ENCODE results near the gene MRPL23. TPM values are rescaled to one million over a fixed set of nuclear protein-coding genes. Genes with fewer than 3 reads are reported as not detected.

The MRPL23 gene
- total and polyA plus RNA-seq, 9 of the 15 experiments (the other 6 are each of a cell fraction or from before 2014, with no cell fraction given) = 0.44 to 109 (median 37.4) TPM

DNA sequence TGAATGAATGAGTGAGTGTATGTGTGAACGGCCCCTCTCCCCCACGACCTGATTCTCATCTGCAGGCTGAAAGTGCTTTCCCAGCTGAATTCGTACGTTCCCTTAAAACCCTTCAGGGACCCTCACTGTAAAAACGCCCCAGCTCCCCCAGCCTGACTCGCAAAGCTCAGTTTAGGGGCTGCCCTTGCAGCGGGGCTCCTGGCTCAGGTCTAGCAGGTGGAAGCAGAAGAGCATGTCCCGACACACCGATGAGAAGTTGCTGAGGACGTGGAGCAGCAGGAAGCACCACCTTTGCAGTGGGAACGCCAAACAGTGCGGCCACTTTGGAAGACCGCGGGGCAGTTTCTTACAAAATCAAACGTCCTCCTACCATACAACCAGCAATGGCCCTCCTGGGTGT is 3.6 kb upstream of the MRPL23 start:
- Histone ChIP-seq H3K27me3 (ENCODE audit: control insufficient read depth in 2 of 2, insufficient read depth in 2 of 2, low read length in 2 of 2) (peaks cover 0 to 5% of the 10 kb centered on the region in 2 experiments; a peak in 2 of 5 replicates), H3K9me3 (replicated peaks; ENCODE audit: control insufficient read depth, insufficient read depth, low read depth, low read length) (no peaks in the 10 kb centered on the region), H3K79me2 (ENCODE audit: control insufficient read depth, insufficient read depth, low read length) (no peaks in the 10 kb centered on the region), H3K4me2 (ENCODE audit: insufficient read depth, low read length) (no peak overlapping the region), H2AFZ (ENCODE audit: low read depth, low read length) (0 out of 2 replicates have a peak overlapping the region, but pooled peaks have one; percentile 28), H4K20me1 (replicated peaks; ENCODE audit: control insufficient read depth, insufficient read depth, low read length) (no peaks in the 10 kb centered on the region), H3K9ac (ENCODE audit: insufficient read depth in 1 of 2, low read depth in 2 of 2, low read length in 2 of 2) (0 out of 4 replicates have a peak overlapping the region, but pooled peaks of 1 of the 2 experiments have one; percentile 43), H3K4me3 (no peak overlapping the region), H3K27ac (ENCODE audit: extremely low read depth, low read depth, low read length) (no peak overlapping the region), H3K4me1 (replicated peaks in 1 of 2; ENCODE audit: control insufficient read depth in 2 of 2, insufficient read depth in 2 of 2, low read length in 2 of 2) (peaks cover 0 to 23% of the 10 kb centered on the region in 2 experiments; a peak in 3 of 5 replicates), H3K36me3 (ENCODE audit: control insufficient read depth, insufficient read depth, low read length) (no peaks in the 10 kb centered on the region), H3K9me1 (ENCODE audit: control insufficient read depth, insufficient read depth, low read length) (no peaks in the 10 kb centered on the region)
- TF ChIP-seq ZBTB7A (IDR thresholded peaks at IDR 0.05; ENCODE audit: borderline replicate concordance, control insufficient read depth, low read depth, low read length) = 0 out of 2 replicates have a peak, but pooled peaks have one; percentile 26
- no peak for TF ChIP-seq CCAR2 (IDR thresholded peaks at IDR 0.05; ENCODE audit: low read depth, low read length)
- 0 out of 2 replicates have a peak, but pooled peaks have one; percentile 19 for TF ChIP-seq ZNF143 (CRISPR knock-in tag; IDR thresholded peaks at IDR 0.05)
- TF ChIP-seq, protein P1, sequence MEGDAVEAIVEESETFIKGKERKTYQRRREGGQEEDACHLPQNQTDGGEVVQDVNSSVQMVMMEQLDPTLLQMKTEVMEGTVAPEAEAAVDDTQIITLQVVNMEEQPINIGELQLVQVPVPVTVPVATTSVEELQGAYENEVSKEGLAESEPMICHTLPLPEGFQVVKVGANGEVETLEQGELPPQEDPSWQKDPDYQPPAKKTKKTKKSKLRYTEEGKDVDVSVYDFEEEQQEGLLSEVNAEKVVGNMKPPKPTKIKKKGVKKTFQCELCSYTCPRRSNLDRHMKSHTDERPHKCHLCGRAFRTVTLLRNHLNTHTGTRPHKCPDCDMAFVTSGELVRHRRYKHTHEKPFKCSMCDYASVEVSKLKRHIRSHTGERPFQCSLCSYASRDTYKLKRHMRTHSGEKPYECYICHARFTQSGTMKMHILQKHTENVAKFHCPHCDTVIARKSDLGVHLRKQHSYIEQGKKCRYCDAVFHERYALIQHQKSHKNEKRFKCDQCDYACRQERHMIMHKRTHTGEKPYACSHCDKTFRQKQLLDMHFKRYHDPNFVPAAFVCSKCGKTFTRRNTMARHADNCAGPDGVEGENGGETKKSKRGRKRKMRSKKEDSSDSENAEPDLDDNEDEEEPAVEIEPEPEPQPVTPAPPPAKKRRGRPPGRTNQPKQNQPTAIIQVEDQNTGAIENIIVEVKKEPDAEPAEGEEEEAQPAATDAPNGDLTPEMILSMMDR (IDR thresholded peaks at IDR 0.05 in 2 of 3, conservative IDR thresholded peaks at IDR 0.05 in 1 of 3; ENCODE audit: insufficient read depth in 2 of 3, low read depth in 1 of 3, low read length in 3 of 3) = no peak
- TF ChIP-seq, protein P2, sequence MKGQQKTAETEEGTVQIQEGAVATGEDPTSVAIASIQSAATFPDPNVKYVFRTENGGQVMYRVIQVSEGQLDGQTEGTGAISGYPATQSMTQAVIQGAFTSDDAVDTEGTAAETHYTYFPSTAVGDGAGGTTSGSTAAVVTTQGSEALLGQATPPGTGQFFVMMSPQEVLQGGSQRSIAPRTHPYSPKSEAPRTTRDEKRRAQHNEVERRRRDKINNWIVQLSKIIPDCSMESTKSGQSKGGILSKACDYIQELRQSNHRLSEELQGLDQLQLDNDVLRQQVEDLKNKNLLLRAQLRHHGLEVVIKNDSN (CRISPR knock-in tag; IDR thresholded peaks at IDR 0.05) = 0 out of 2 replicates have a peak, but pooled peaks have one; percentile 19
- TF ChIP-seq ZNF24 (IDR thresholded peaks at IDR 0.05) = peak; percentile 85
- 0 out of 4 replicates have a peak, but pooled peaks of 1 of the 2 experiments have one; percentile 45 for TF ChIP-seq TEAD1 (CRISPR knock-in tag; IDR thresholded peaks at IDR 0.05)
- ATAC-seq (no peak), DNase-seq (ENCODE audit: extremely low read depth in 1 of 4, low spot score in 3 of 4) (no peak), FAIRE-seq (no peak)
- no TSS peak for BruUV-seq (replicated peaks)
- ChIA-PET CTCF (ENCODE audit: low intra/inter-chr PET ratio) (no interaction called here), POLR2A (interaction anchor here (1.2 kb wide), 1 partner anchor 41 kb away, joined by 5 read pairs; no protein-coding TSS in a partner anchor)
- intact Hi-C loops (cut with micrococcal nuclease) = no loop called here
- in situ Hi-C loops (cut with MboI) = loop anchor here (5.0 kb wide), 1 partner anchor 46 kb away; no protein-coding TSS in a partner anchor
- WGBS (ENCODE audit: insufficient coverage, low coverage, missing lambda C conversion rate) = 33% methylated on average over 13 of the region's 15 CpGs

Data from K562 (cell line).